Measurements from ENCODE around the gene DCAF4.

DCAF4 gene

GRCh38 chr14:72924337-72924736 lies 1.9 kb upstream of the DCAF4 start:
- DNase-seq (ENCODE audit: low spot score) (no peak), ATAC-seq (ENCODE audit: low read depth) (no peak)
- Histone ChIP-seq H3K36me3 (ENCODE audit: low read depth) (no peaks in the 10 kb centered on the region), H3K4me3 (ENCODE audit: severe bottlenecking) (no peak overlapping the region), H3K4me1 (ENCODE audit: insufficient read depth, poor library complexity, severe bottlenecking) (no peaks in the 10 kb centered on the region), H3K27me3 (ENCODE audit: insufficient read depth, poor library complexity, severe bottlenecking) (no peaks in the 10 kb centered on the region), H3K27ac (ENCODE audit: poor library complexity, severe bottlenecking) (no peak overlapping the region), H3K9me3 (ENCODE audit: severe bottlenecking) (no peaks in the 10 kb centered on the region)
- no peak for TF ChIP-seq CTCF (IDR thresholded peaks at IDR 0.05; ENCODE audit: poor library complexity, severe bottlenecking)

- Histone ChIP-seq H3K4me3 (ENCODE audit: severe bottlenecking) (peak overlapping the region; percentile 83), H3K27ac (ENCODE audit: poor library complexity, severe bottlenecking) (no peak overlapping the region)
- no peak for ATAC-seq (ENCODE audit: low read depth)
These were observed 999 bp upstream of the DCAF4 start for GRCh38 chr14:72925171-72925759.

GRCh38 chr14:72925815-72926291 lies 411 bp upstream of the DCAF4 start:
- no peaks in the 10 kb centered on the region for H3K9me3 ChIP-seq (ENCODE audit: severe bottlenecking)
- H3K36me3 ChIP-seq (ENCODE audit: low read depth) = no peaks in the 10 kb centered on the region
- DNase-seq (ENCODE audit: low spot score) = no peak
- ATAC-seq (ENCODE audit: low read depth) = peak; percentile 27
- no peaks in the 10 kb centered on the region for H3K27me3 ChIP-seq (ENCODE audit: insufficient read depth, poor library complexity, severe bottlenecking)
- no peaks in the 10 kb centered on the region for H3K4me1 ChIP-seq (ENCODE audit: insufficient read depth, poor library complexity, severe bottlenecking)
- no peak for TF ChIP-seq CTCF (IDR thresholded peaks at IDR 0.05; ENCODE audit: poor library complexity, severe bottlenecking)
- H3K4me3 ChIP-seq (ENCODE audit: severe bottlenecking) = peak overlapping the region; percentile 83
- H3K27ac ChIP-seq (ENCODE audit: poor library complexity, severe bottlenecking) = no peak overlapping the region

More at GRCh38 chr14:72925171-72925759, 999 bp upstream of the DCAF4 start:
- Histone ChIP-seq H3K27me3 (ENCODE audit: insufficient read depth, poor library complexity, severe bottlenecking) (no peaks in the 10 kb centered on the region), H3K9me3 (ENCODE audit: severe bottlenecking) (no peaks in the 10 kb centered on the region), H3K36me3 (ENCODE audit: low read depth) (no peaks in the 10 kb centered on the region), H3K4me1 (ENCODE audit: insufficient read depth, poor library complexity, severe bottlenecking) (no peaks in the 10 kb centered on the region)
- no peak for TF ChIP-seq CTCF (IDR thresholded peaks at IDR 0.05; ENCODE audit: poor library complexity, severe bottlenecking)
- DNase-seq (ENCODE audit: low spot score) = no peak

- ATAC-seq (ENCODE audit: low read depth) (no peak), DNase-seq (ENCODE audit: low spot score) (no peak)
- Histone ChIP-seq H3K27me3 (ENCODE audit: insufficient read depth, poor library complexity, severe bottlenecking) (no peaks in the 10 kb centered on the region), H3K4me1 (ENCODE audit: insufficient read depth, poor library complexity, severe bottlenecking) (no peaks in the 10 kb centered on the region), H3K27ac (ENCODE audit: poor library complexity, severe bottlenecking) (no peak overlapping the region), H3K4me3 (ENCODE audit: severe bottlenecking) (no peak overlapping the region), H3K36me3 (ENCODE audit: low read depth) (no peaks in the 10 kb centered on the region), H3K9me3 (ENCODE audit: severe bottlenecking) (no peaks in the 10 kb centered on the region)
- no peak for TF ChIP-seq CTCF (IDR thresholded peaks at IDR 0.05; ENCODE audit: poor library complexity, severe bottlenecking)
These were observed 2.6 kb downstream of the DCAF4 start for GRCh38 chr14:72928872-72929271.

- ATAC-seq (ENCODE audit: low read depth) (no peak), DNase-seq (ENCODE audit: low spot score) (peak; percentile 66)
- H3K27me3 ChIP-seq (ENCODE audit: insufficient read depth, poor library complexity, severe bottlenecking) = no peaks in the 10 kb centered on the region
- no peak for TF ChIP-seq CTCF (IDR thresholded peaks at IDR 0.05; ENCODE audit: poor library complexity, severe bottlenecking)
- H3K4me1 ChIP-seq (ENCODE audit: insufficient read depth, poor library complexity, severe bottlenecking) = no peaks in the 10 kb centered on the region
- no peak overlapping the region for H3K27ac ChIP-seq (ENCODE audit: poor library complexity, severe bottlenecking)
- H3K9me3 ChIP-seq (ENCODE audit: severe bottlenecking) = no peaks in the 10 kb centered on the region
- H3K36me3 ChIP-seq (ENCODE audit: low read depth) = no peaks in the 10 kb centered on the region
- no peak overlapping the region for H3K4me3 ChIP-seq (ENCODE audit: severe bottlenecking)
These were observed 3.2 kb downstream of the DCAF4 start for GRCh38 chr14:72929316-72930080.

All from RWPE2 (cell line).